GM12878 (cell line): Measurements from ENCODE around the gene SLC36A4. TPM values are rescaled to one million over a fixed set of nuclear protein-coding genes. Genes with fewer than 3 reads are reported as not detected.

ENCODE experiments used
- ATAC-seq: fragments of 200-7000 bp; cut with Tn5 transposase; 3 replicates; pipeline ENCODE4 v1.9.1; 2020; ENCODE audit warnings: mild to moderate bottlenecking, moderate library complexity
- BruUV-seq: library from RNA; stranded (reverse); fragments of 400-500 nt; replicated peaks from 2 replicates; lab custom pipeline; 2021; lab: Mats Ljungman, UMichigan
- CTCF ChIA-PET: fragments of 300-600 bp; sonication (Branson Sonifier 250); formaldehyde crosslinking; extraction: SDS; loops from one replicate; lab custom pipeline; 2021; ENCODE audit warnings: inconsistent platforms; lab: Yijun Ruan, JAX
- POLR2A ChIA-PET: fragments of 350-600 bp; formaldehyde crosslinking; extraction: SDS; loops from one replicate; lab custom pipeline; 2021; ENCODE audit warnings: inconsistent platforms; lab: Charles Lee
- RAD21 ChIA-PET: fragments of 300-600 bp; sonication (Branson Sonifier 250); formaldehyde crosslinking; loops from one replicate; lab custom pipeline; 2023; ENCODE audit warnings: antibody characterized with exemption; ENCODE audit not compliant: unreplicated experiment; lab: Charles Lee
- SMC1A ChIA-PET: fragments of 300-600 bp; sonication (Branson Sonifier 250); formaldehyde crosslinking; loops from one replicate; lab custom pipeline; 2023; ENCODE audit not compliant: unreplicated experiment, uncharacterized antibody; lab: Charles Lee
- DNase-seq: peaks from one replicate; pipeline ENCODE4 v3.0.0-alpha.2; 2011; ENCODE audit warnings: low read depth, low spot score
- FAIRE-seq: peaks from 3 replicates; lab custom pipeline; 2011; peaks lifted over from hg19 to GRCh38; lab: Jason Lieb, UNC
- H2AFZ ChIP-seq: 2 replicates; pipeline ENCODE4 v1.6.0; 2011; ENCODE audit warnings: low read depth, low read length, control low read depth; ENCODE audit not compliant: control insufficient read depth
- H3K27ac ChIP-seq: 2 replicates; pipeline ENCODE4 v1.5.1; 2011; ENCODE audit warnings: control low read depth; ENCODE audit not compliant: control insufficient read depth, insufficient read depth
- H3K27me3 ChIP-seq, 2 experiments: replicated peaks in 1 of 2; 2 replicates each; pipeline versions ENCODE4 v1.6.0 to v1.6.1; 2011; ENCODE audit warnings: low read length in 1 of 2; ENCODE audit not compliant: control insufficient read depth in 2 of 2, insufficient read depth in 2 of 2
- H3K36me3 ChIP-seq, 2 experiments: 2 replicates each; pipeline ENCODE4 v1.5.1; 2011; ENCODE audit warnings: low read length in 1 of 2; ENCODE audit not compliant: control insufficient read depth in 2 of 2, insufficient read depth in 2 of 2
- H3K4me1 ChIP-seq: 2 replicates; pipeline ENCODE4 v1.6.1; 2011; ENCODE audit warnings: mild to moderate bottlenecking, low read length, moderate library complexity, mixed read lengths; ENCODE audit not compliant: control insufficient read depth, insufficient read depth
- H3K4me2 ChIP-seq: 2 replicates; pipeline ENCODE4 v1.6.0; 2011; ENCODE audit warnings: control low read depth; ENCODE audit not compliant: control insufficient read depth, insufficient read depth
- H3K4me3 ChIP-seq: fragments of 200-600 bp; sonication (generic); 2 replicates; pipeline ENCODE4 v1.5.1; 2016
- H3K79me2 ChIP-seq: 2 replicates; pipeline ENCODE4 v1.6.0; 2011; ENCODE audit warnings: low read length; ENCODE audit not compliant: control insufficient read depth, insufficient read depth
- H3K9ac ChIP-seq: 2 replicates; pipeline ENCODE4 v1.8.0; 2011; ENCODE audit warnings: low read length, control low read depth, mixed read lengths; ENCODE audit not compliant: control insufficient read depth, insufficient read depth
- H3K9me3 ChIP-seq: replicated peaks from 3 replicates; pipeline ENCODE4 v1.5.1; 2011; ENCODE audit warnings: mild to moderate bottlenecking, low read length; ENCODE audit not compliant: control insufficient read depth, insufficient read depth
- H4K20me1 ChIP-seq: 2 replicates; pipeline ENCODE4 v1.6.0; 2011; ENCODE audit not compliant: control insufficient read depth, insufficient read depth
- BACH1 ChIP-seq: fragments of 450-650 bp; IDR thresholded peaks from 2 replicates; pipeline ENCODE4 v1.6.1; 2017; ENCODE audit warnings: mild to moderate bottlenecking, borderline replicate concordance
- CBX3 ChIP-seq: fragments of 200-600 bp; sonication (generic); IDR thresholded peaks from 2 replicates; pipeline ENCODE4 v1.6.1; 2016; ENCODE audit warnings: low read depth, borderline replicate concordance
- CHD4 ChIP-seq: fragments of 200-600 bp; sonication (generic); IDR thresholded peaks from 2 replicates; pipeline ENCODE4 v1.6.1; 2016; ENCODE audit warnings: mild to moderate bottlenecking
- CTCF ChIP-seq, 3 experiments: IDR thresholded peaks in 2 of 3; conservative IDR thresholded peaks in 1 of 3; 2 replicates each; pipeline ENCODE4 v1.5.1; 2011; ENCODE audit warnings: low read depth in 3 of 3, low read length in 3 of 3, mild to moderate bottlenecking in 3 of 3, control low read depth in 2 of 3, moderate library complexity in 2 of 3, inconsistent platforms in 1 of 3, mixed read lengths in 1 of 3; ENCODE audit not compliant: control insufficient read depth in 2 of 3, insufficient read depth in 1 of 3; ENCODE audit errors: extremely low read depth in 1 of 3
- GATAD2B ChIP-seq: fragments of 450-650 bp; conservative IDR thresholded peaks from 2 replicates; pipeline ENCODE4 v1.6.1; 2017; ENCODE audit warnings: low read depth, mild to moderate bottlenecking, moderate library complexity
- KDM1A ChIP-seq: fragments of 200-600 bp; sonication (generic); IDR thresholded peaks from 2 replicates; pipeline ENCODE4 v1.6.1; 2016; ENCODE audit warnings: borderline replicate concordance
- MEF2A ChIP-seq: IDR thresholded peaks from 2 replicates; pipeline ENCODE4 v1.6.1; 2011; ENCODE audit warnings: low read depth, mild to moderate bottlenecking, low read length, moderate library complexity; ENCODE audit not compliant: insufficient read depth
- NFXL1 ChIP-seq: fragments of 450-650 bp; IDR thresholded peaks from 2 replicates; pipeline ENCODE4 v1.6.1; 2017; ENCODE audit warnings: antibody characterized with exemption, mild to moderate bottlenecking, borderline replicate concordance
- NR2C2 ChIP-seq: IDR thresholded peaks from 2 replicates; pipeline ENCODE4 v1.6.1; 2011; ENCODE audit warnings: borderline replicate concordance, low read depth; ENCODE audit not compliant: control insufficient read depth, insufficient read length
- PRDM15 ChIP-seq: fragments of 450-650 bp; formaldehyde crosslinking; IDR thresholded peaks from 2 replicates; pipeline ENCODE4 v1.4.0; 2020; ENCODE audit warnings: mild to moderate bottlenecking, moderate library complexity
- RFX5 ChIP-seq: IDR thresholded peaks from 2 replicates; pipeline ENCODE4 v1.6.1; 2011; ENCODE audit warnings: low read depth, low read length, improper control_type of control experiment
- SIX5 ChIP-seq: IDR thresholded peaks from 2 replicates; pipeline ENCODE4 v1.6.1; 2011; ENCODE audit warnings: mild to moderate bottlenecking, low read depth, low read length, moderate library complexity; ENCODE audit not compliant: severe bottlenecking
- STAT3 ChIP-seq: IDR thresholded peaks from 2 replicates; pipeline ENCODE4 v1.6.1; 2011; ENCODE audit warnings: low read depth, low read length, improper control_type of control experiment
- TAF1 ChIP-seq: IDR thresholded peaks from 2 replicates; pipeline ENCODE4 v1.6.1; 2011; ENCODE audit warnings: mild to moderate bottlenecking, low read depth, low read length, borderline replicate concordance
- USF2 ChIP-seq: IDR thresholded peaks from 2 replicates; pipeline ENCODE4 v1.6.1; 2011; ENCODE audit warnings: low read depth, low read length, improper control_type of control experiment, borderline replicate concordance
- ZBED1 ChIP-seq: IDR thresholded peaks from 2 replicates; pipeline ENCODE4 v1.6.1; 2016; ENCODE audit warnings: borderline replicate concordance
- in situ Hi-C: fragments of 300-500 bp; cut with MboI; formaldehyde crosslinking; loops from 9 replicates; pipeline ENCODE4 v1.14.3; 2018; ENCODE audit warnings: mixed read lengths
- intact Hi-C: fragments of 100-400 bp; cut with micrococcal nuclease; formaldehyde crosslinking; loops from one replicate; pipeline ENCODE4 v1.14.2; 2022; ENCODE audit not compliant: unreplicated experiment
- polyA plus RNA-seq, 11 experiments: library from polyadenylated mRNA; depleted of rRNA in 4 of 11; unstranded in 6 of 11; stranded (reverse) in 5 of 11; fragments of >200 nt; fragmentation: Nextera tagmentation in 4 of 11; fragmentation: Illumina TruSeq in 1 of 11; extraction: Ambion mirVana in 4 of 11; extraction: Trizol in 1 of 11; gene quantifications; 1 replicate in 1 of 11; 2 replicates in 10 of 11; pipeline versions ENCODE4 v1.2.1 to v1.2.3, GENCODE V29; 2011 to 2016; ENCODE audit warnings: inconsistent platforms in 2 of 11, missing spikeins in 2 of 11, low read depth in 1 of 11
- total RNA-seq, 4 experiments: library from RNA; depleted of rRNA in 3 of 4; stranded (reverse); fragments of >200 nt in 3 of 4; fragmentation: Illumina TruSeq in 1 of 4; extraction: Trizol in 1 of 4; gene quantifications; 2 replicates each; pipeline versions ENCODE4 v1.2.1 to v1.2.3, GENCODE V29; 2013 to 2021

The SLC36A4 gene
- total and polyA plus RNA-seq, 10 of the 15 experiments (the other 5 are each of a cell fraction or from before 2014, with no cell fraction given), result 1.4 to 12.5 (median 5.2) TPM

GRCh38 chr11:93160156-93160555 lies 37.6 kb downstream of the SLC36A4 start:
- H3K79me2 ChIP-seq, result no peaks in the 10 kb centered on the region
- POLR2A ChIA-PET, result no interaction called here
- intact Hi-C loops (no loop called here), in situ Hi-C loops (no loop called here)
- no peaks in the 10 kb centered on the region for H3K9me3 ChIP-seq
- no peak overlapping the region for H3K9ac ChIP-seq
- no peak overlapping the region for H3K27ac ChIP-seq
- SMC1A ChIA-PET, result interaction anchor here (0.7 to 1.2 kb wide), 2 partner anchors 11 to 353 kb away, joined by 3 read pairs; no protein-coding TSS in a partner anchor
- H4K20me1 ChIP-seq, result no peaks in the 10 kb centered on the region
- H3K4me2 ChIP-seq, result no peak overlapping the region
- CTCF ChIA-PET, result no interaction called here
- H3K4me1 ChIP-seq, result no peaks in the 10 kb centered on the region
- FAIRE-seq, result no peak
- no peak for ATAC-seq
- no TSS peak for BruUV-seq
- H3K4me3 ChIP-seq, result no peak overlapping the region
- RAD21 ChIA-PET, result no interaction called here
- no peaks in the 10 kb centered on the region for H3K36me3 ChIP-seq
- H3K27me3 ChIP-seq, result no peaks in the 10 kb centered on the region
- H2AFZ ChIP-seq, result no peak overlapping the region
- DNase-seq, result no peak
- no peak for TF ChIP-seq STAT3
- no peak for TF ChIP-seq KDM1A
- TF ChIP-seq RFX5, result no peak
- TF ChIP-seq CTCF (IDR thresholded peaks at IDR 0.05 in 2 of 3, conservative IDR thresholded peaks at IDR 0.05 in 1 of 3; ENCODE audit: control insufficient read depth in 2 of 3, extremely low read depth in 1 of 3, insufficient read depth in 1 of 3, low read depth in 3 of 3, low read length in 3 of 3), result no peak
- TF ChIP-seq NFXL1, result no peak
- no peak for TF ChIP-seq MEF2A
- TF ChIP-seq CBX3, result no peak
- no peak for TF ChIP-seq NR2C2
- TF ChIP-seq SIX5, result no peak
- TF ChIP-seq GATAD2B, result no peak
- no peak for TF ChIP-seq TAF1
- no peak for TF ChIP-seq USF2
- TF ChIP-seq PRDM15, result no peak
- TF ChIP-seq ZBED1, result no peak
- no peak for TF ChIP-seq CHD4
- TF ChIP-seq BACH1, result no peak
